Lower lobe of right lung (tissue), 2 donors: ENCODE data around the gene SLC35A2. TPM values are rescaled to one million over a fixed set of nuclear protein-coding genes. Genes with fewer than 3 reads are reported as not detected.
"Not testable (repeated sequence)": the region's sequence is repeated elsewhere in the genome, so short reads cannot be mapped to it uniquely, and the experiment has no call there.

Experiments
- ATAC-seq, 2 donors: fragments of 200-7000 bp; cut with Tn5 transposase; one replicate each; pipeline ENCODE4 v1.9.1; 2020 to 2022; ENCODE audit warnings: mild to moderate bottlenecking in 2 of 2, moderate library complexity in 2 of 2
- DNase-seq: peaks from one replicate; pipeline ENCODE4 v3.0.0-alpha.2; 2020
- H3K27ac ChIP-seq: fragments of 200-600 bp; one replicate; pipeline ENCODE4 v1.8.0; 2022
- H3K27me3 ChIP-seq: fragments of 200-600 bp; one replicate; pipeline ENCODE4 v1.8.0; 2022; ENCODE audit warnings: low read depth
- H3K36me3 ChIP-seq: fragments of 200-600 bp; one replicate; pipeline ENCODE4 v1.8.0; 2022; ENCODE audit warnings: mild to moderate bottlenecking
- H3K4me1 ChIP-seq: fragments of 200-600 bp; one replicate; pipeline ENCODE4 v1.8.0; 2022
- H3K4me3 ChIP-seq: fragments of 200-600 bp; one replicate; pipeline ENCODE4 v1.8.0; 2022; ENCODE audit warnings: mild to moderate bottlenecking
- H3K9me3 ChIP-seq: fragments of 200-600 bp; one replicate; pipeline ENCODE4 v1.8.0; 2022
- intact Hi-C: fragments of 100-400 bp; cut with DNase I; formaldehyde crosslinking; loops from one replicate; pipeline ENCODE4 v1.11.0; 2022
- total RNA-seq: library from RNA; stranded (reverse); fragmentation: NEBNext Ultra II Directional; extraction: Animal tissue kit (Norgen Biotek cat#: 25700); gene quantifications from one replicate; pipeline ENCODE4 v1.2.1, GENCODE V29; 2021
- TF ChIP-seq, protein P1 (sequence below): fragments of 200-600 bp; IDR thresholded peaks from one replicate; pipeline ENCODE4 v1.8.0; 2022; ENCODE audit warnings: antibody characterized with exemption, mild to moderate bottlenecking
- donor health status: DM: no; HTN: yes; CAD: no; lungs with severe emphysema.

Gene SLC35A2
- total RNA-seq, 1 donor from 2014 or later, result 21.3 TPM

DNA sequence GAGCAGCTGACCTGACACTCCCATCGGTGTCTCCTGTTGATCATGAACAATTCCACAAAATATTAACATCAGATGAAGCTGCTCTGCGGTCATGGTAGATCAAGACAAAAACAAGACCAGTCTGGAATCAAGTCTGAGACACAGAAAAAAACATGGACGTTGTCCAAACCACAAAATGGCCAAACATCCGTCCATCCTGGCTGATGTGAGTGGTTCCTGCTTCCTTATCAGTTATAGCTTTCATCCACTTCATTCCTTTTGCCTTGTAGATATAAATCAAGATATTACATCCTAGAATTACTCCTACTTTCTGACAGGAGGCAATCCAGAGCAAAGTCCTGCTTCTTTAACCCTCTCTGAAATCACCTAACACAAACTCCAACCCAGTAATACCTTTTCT is 47.2 kb downstream of the SLC35A2 start:
- ATAC-seq, result no peak
- no peaks in the 10 kb centered on the region for H3K4me1 ChIP-seq
- H3K9me3 ChIP-seq, result no peaks in the 10 kb centered on the region
- no peaks in the 10 kb centered on the region for H3K36me3 ChIP-seq
- no peaks in the 10 kb centered on the region for H3K27me3 ChIP-seq
- TF ChIP-seq, protein P1, sequence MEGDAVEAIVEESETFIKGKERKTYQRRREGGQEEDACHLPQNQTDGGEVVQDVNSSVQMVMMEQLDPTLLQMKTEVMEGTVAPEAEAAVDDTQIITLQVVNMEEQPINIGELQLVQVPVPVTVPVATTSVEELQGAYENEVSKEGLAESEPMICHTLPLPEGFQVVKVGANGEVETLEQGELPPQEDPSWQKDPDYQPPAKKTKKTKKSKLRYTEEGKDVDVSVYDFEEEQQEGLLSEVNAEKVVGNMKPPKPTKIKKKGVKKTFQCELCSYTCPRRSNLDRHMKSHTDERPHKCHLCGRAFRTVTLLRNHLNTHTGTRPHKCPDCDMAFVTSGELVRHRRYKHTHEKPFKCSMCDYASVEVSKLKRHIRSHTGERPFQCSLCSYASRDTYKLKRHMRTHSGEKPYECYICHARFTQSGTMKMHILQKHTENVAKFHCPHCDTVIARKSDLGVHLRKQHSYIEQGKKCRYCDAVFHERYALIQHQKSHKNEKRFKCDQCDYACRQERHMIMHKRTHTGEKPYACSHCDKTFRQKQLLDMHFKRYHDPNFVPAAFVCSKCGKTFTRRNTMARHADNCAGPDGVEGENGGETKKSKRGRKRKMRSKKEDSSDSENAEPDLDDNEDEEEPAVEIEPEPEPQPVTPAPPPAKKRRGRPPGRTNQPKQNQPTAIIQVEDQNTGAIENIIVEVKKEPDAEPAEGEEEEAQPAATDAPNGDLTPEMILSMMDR, result no peak
- H3K27ac ChIP-seq, result no peak overlapping the region
- intact Hi-C loops, result no loop called here
- no peak for DNase-seq
- no peak overlapping the region for H3K4me3 ChIP-seq

DNA sequence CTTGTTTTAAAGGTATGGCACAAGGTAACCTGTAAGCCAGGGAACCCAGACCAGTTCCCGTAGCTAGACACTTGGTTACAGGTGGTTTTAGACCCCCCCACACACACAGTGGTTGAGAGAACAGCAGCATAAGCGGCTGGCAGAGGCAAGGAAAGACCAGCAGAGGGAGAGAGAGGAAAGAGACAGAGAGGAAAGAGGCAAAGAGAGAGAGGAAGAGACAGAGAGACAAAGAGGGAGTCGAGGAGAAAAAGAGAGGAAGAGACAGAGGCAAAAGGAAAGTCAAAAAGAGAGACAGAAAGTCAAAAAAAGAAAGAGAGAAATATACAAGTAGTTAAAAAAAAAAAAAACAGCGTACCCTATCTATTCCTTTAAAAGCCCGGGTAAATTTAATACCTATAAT is 56.5 kb downstream of the SLC35A2 start:
- intact Hi-C loops, result no loop called here
- H3K27ac ChIP-seq, result no peak overlapping the region
- no peaks in the 10 kb centered on the region for H3K4me1 ChIP-seq
- no peak for DNase-seq
- H3K9me3 ChIP-seq, result no peaks in the 10 kb centered on the region
- no peaks in the 10 kb centered on the region for H3K27me3 ChIP-seq
- H3K36me3 ChIP-seq, result no peaks in the 10 kb centered on the region
- TF ChIP-seq, protein P1, result no peak
- no peak for ATAC-seq
- no peak overlapping the region for H3K4me3 ChIP-seq

DNA sequence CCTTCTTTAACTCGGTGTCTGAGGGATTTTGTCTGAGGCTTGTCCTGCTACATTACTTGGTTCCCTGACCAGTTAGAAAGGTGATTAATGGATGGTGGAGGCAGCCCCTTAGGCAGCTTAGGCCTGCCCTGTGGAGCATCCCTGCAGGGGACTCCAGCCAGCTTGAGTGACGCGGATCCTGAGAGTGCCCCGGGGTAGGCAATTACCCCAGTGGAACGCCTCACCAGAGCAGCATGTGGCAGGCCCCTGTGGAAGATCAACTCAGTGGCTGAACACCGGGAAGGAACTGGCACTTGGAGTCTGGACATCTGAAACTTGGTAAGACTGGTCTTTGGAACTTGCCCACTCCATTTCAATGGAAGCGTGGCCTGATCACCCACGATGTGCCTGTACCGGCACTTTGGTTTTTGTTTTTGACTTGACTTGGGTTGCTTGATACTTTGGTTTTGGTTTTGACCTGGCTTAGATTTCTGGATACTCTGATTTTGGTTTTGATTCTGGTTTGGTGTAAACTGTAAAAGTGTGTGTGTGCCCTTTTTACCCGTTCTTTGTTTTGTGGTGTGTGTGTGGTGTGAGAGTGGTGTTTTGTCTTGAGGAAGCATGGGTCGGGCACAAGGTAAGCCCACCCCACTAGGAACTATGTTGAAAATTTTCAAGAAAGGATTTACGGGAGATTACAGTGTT is 57.2 kb downstream of the SLC35A2 start:
- H3K4me1 ChIP-seq, DNase-seq, H3K9me3 ChIP-seq, H3K36me3 ChIP-seq, H3K27ac ChIP-seq, H3K27me3 ChIP-seq, intact Hi-C loops, H3K4me3 ChIP-seq, ATAC-seq: not testable (repeated sequence)

DNA sequence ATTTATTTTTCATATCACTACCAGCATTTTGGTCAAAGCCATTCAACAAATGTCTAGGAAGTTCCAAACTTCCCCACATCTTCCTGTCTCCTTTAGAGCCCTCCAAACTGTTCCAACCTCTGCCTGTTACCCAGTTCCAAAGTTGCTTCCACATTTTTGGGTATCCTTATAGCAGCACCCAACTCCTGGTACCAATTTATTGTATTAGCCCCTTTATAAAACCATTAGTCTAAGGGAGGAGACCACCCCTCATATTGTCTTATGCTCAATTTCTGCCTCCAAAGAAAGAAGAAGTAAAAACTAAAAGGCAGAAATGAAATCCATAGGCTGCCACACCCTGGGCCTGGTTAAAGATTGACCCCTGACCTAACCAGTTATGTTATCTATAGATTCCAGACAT is 58.0 kb downstream of the SLC35A2 start:
- H3K9me3 ChIP-seq, H3K4me3 ChIP-seq, ATAC-seq, DNase-seq, H3K36me3 ChIP-seq, intact Hi-C loops, H3K27ac ChIP-seq, H3K4me1 ChIP-seq, H3K27me3 ChIP-seq: not testable (repeated sequence)

Other genes starting within 250 kb of the SLC35A2 start
- gene WAS, start 227.8 kb downstream of the SLC35A2 start, total RNA-seq, result 40.3 TPM
- 3.5 TPM for gene SUV39H1, start 214.9 kb downstream of the SLC35A2 start, total RNA-seq
- gene GLOD5, start 149.9 kb downstream of the SLC35A2 start, total RNA-seq, result 0.95 TPM
- gene GATA1, start 125.1 kb downstream of the SLC35A2 start, total RNA-seq, result 1.2 TPM
- 96.1 TPM for gene HDAC6, start 109.6 kb downstream of the SLC35A2 start, total RNA-seq
- not detected for gene ERAS, start 85.1 kb downstream of the SLC35A2 start, total RNA-seq
- 3.0 TPM for gene PCSK1N, start 76.0 kb downstream of the SLC35A2 start, total RNA-seq
- 37.7 TPM for gene TIMM17B, start 13.9 kb downstream of the SLC35A2 start, total RNA-seq
- gene PQBP1, start 13.7 kb downstream of the SLC35A2 start, total RNA-seq, result 55.0 TPM
- gene PIM2, start 7.4 kb upstream of the SLC35A2 start, total RNA-seq, result 20.6 TPM
- 45.8 TPM for gene OTUD5, start 46.0 kb upstream of the SLC35A2 start, total RNA-seq
- gene KCND1, start 60.2 kb upstream of the SLC35A2 start, total RNA-seq, result 1.8 TPM
- 54.2 TPM for gene GRIPAP1, start 90.6 kb upstream of the SLC35A2 start, total RNA-seq
- gene TFE3, start 131.7 kb upstream of the SLC35A2 start, total RNA-seq, result 51.4 TPM
- gene CCDC120, start 147.4 kb upstream of the SLC35A2 start, total RNA-seq, result 9.5 TPM
- gene PRAF2, start 162.4 kb upstream of the SLC35A2 start, total RNA-seq, result 17.4 TPM
- gene WDR45, start 168.2 kb upstream of the SLC35A2 start, total RNA-seq, result 54.8 TPM
- gene GPKOW, start 212.1 kb upstream of the SLC35A2 start, total RNA-seq, result 19.1 TPM